Measurements from ENCODE around the gene SOCS6.

GRCh38 chr18:70295192-70296188 lies 6.6 kb downstream of the SOCS6 start:
- no peak for TF ChIP-seq CTCF (IDR thresholded peaks at IDR 0.05)
- TF ChIP-seq POLR2AphosphoS5 (IDR thresholded peaks at IDR 0.05; ENCODE audit: insufficient read depth in 1 of 2, low read depth in 1 of 2): no peak
- TF ChIP-seq POLR2A (IDR thresholded peaks at IDR 0.05): no peak
